Stomach (tissue), 9 donors: ENCODE data around the gene RWDD4. TPM values are rescaled to one million over a fixed set of nuclear protein-coding genes. Genes with fewer than 3 reads are reported as not detected.

Experiments
- DNase-seq, 2 donors: peaks; one replicate each; pipeline versions ENCODE4 v3.0.0 to v3.0.0-alpha.2; 2013 to 2019
- H3K27ac ChIP-seq, 5 donors: fragments of 200-600 bp in 4 of 5; sonication (generic) in 4 of 5; one replicate each; pipeline ENCODE4 v1.5.1; 2013 to 2019; ENCODE audit warnings: mild to moderate bottlenecking in 1 of 5, moderate library complexity in 1 of 5
- H3K27me3 ChIP-seq, 3 donors: fragments of 200-600 bp; sonication (generic); one replicate each; pipeline ENCODE4 v1.5.1; 2017 to 2019; ENCODE audit warnings: mixed run types in 1 of 3
- H3K36me3 ChIP-seq, 4 donors: fragments of 200-600 bp; sonication (generic); 1 replicate in 3 of 4; 2 replicates in 1 of 4; pipeline ENCODE4 v1.5.1; 2016 to 2019
- H3K4me1 ChIP-seq, 4 donors: fragments of 200-600 bp; sonication (generic); one replicate each; pipeline ENCODE4 v1.5.1; 2016 to 2019
- H3K4me3 ChIP-seq, 4 donors: fragments of 200-600 bp; sonication (generic) in 3 of 4; one replicate each; pipeline ENCODE4 v1.5.1; 2016 to 2019; ENCODE audit warnings: mild to moderate bottlenecking in 1 of 4
- H3K9me3 ChIP-seq, 4 donors: fragments of 200-600 bp; sonication (generic); one replicate each; pipeline ENCODE4 v1.5.1; 2016 to 2019
- CTCF ChIP-seq, 7 experiments: fragments of 450-650 bp in 4 of 7; fragments of 200-600 bp in 3 of 7; sonication (generic) in 3 of 7; IDR thresholded peaks; one replicate each; pipeline ENCODE4 v1.5.1; 2016 to 2019; ENCODE audit warnings: antibody characterized with exemption in 7 of 7, control low read depth in 2 of 7, mild to moderate bottlenecking in 1 of 7
- EP300 ChIP-seq: sonication (generic); formaldehyde crosslinking; IDR thresholded peaks from one replicate; pipeline ENCODE4 v1.6.1; 2017; ENCODE audit warnings: antibody characterized with exemption
- POLR2A ChIP-seq, 4 donors: fragments of 450-650 bp; IDR thresholded peaks; one replicate each; pipeline ENCODE4 v1.6.1; 2016; ENCODE audit warnings: antibody characterized with exemption in 4 of 4, control low read depth in 2 of 4, mild to moderate bottlenecking in 1 of 4, moderate library complexity in 1 of 4
- POLR2AphosphoS5 ChIP-seq, 3 donors: sonication (generic); formaldehyde crosslinking; IDR thresholded peaks; one replicate each; pipeline ENCODE4 v1.6.1; 2016; ENCODE audit warnings: antibody characterized with exemption in 3 of 3
- WGBS, 5 donors: extraction: QIAGEN DNeasy Blood & Tissue Kit in 3 of 5; methylation state at CpG; one replicate each; pipeline versions ENCODE4 v1.1.5 to v1.1.7; 2013 to 2018; 5-methylcytosine and 5-hydroxymethylcytosine counted together
- intact Hi-C: fragments of 100-400 bp; cut with DNase I; formaldehyde crosslinking; loops from one replicate; pipeline ENCODE4 v1.15.1; 2023; ENCODE audit warnings: low total_unique reads
- polyA plus RNA-seq, 3 donors: library from polyadenylated mRNA; stranded (reverse); fragments of 200-250 nt; gene quantifications; one replicate each; pipeline ENCODE4 v1.2.3, GENCODE V29; 2013
- total RNA-seq, 5 donors: library from RNA; depleted of rRNA; stranded (reverse); fragments of >200 nt; gene quantifications; one replicate each; pipeline versions ENCODE4 v1.1.0 to v1.2.3, GENCODE V29; 2014 to 2016
- donor health status: healthy with polysubstance abuse.
- donor health status: Bipolar disorder and iron deficiency.
- donor health status: healthy.

The RWDD4 gene
- total and polyA plus RNA-seq, 8 donors: 3.8 to 36.4 (median 12.9) TPM

GRCh38 chr4:183612329-183613250 is 46.4 kb downstream of the RWDD4 start:
- no peaks in the 10 kb centered on the region for H3K36me3 ChIP-seq
- WGBS, 5 donors: 83 to 92% (median 87%) methylated on average over 20 of the region's 20 CpGs
- DNase-seq: no peak
- no peaks in the 10 kb centered on the region for H3K9me3 ChIP-seq
- no peaks in the 10 kb centered on the region for H3K27me3 ChIP-seq
- no peaks in the 10 kb centered on the region for H3K4me1 ChIP-seq
- TF ChIP-seq POLR2AphosphoS5 (IDR thresholded peaks at IDR 0.05): no peak
- no peak for TF ChIP-seq POLR2A (IDR thresholded peaks at IDR 0.05)
- TF ChIP-seq CTCF (IDR thresholded peaks at IDR 0.05): no peak
- TF ChIP-seq EP300: no peak
- intact Hi-C loops: no loop called here
- H3K27ac ChIP-seq: no peak overlapping the region
- no peak overlapping the region for H3K4me3 ChIP-seq

GRCh38 chr4:183611210-183611830 is 47.7 kb downstream of the RWDD4 start:
- TF ChIP-seq EP300 (no peak), POLR2AphosphoS5 (IDR thresholded peaks at IDR 0.05) (no peak), POLR2A (IDR thresholded peaks at IDR 0.05) (no peak), CTCF (IDR thresholded peaks at IDR 0.05) (no peak)
- no peak for DNase-seq
- H3K36me3 ChIP-seq: no peaks in the 10 kb centered on the region
- H3K9me3 ChIP-seq: no peaks in the 10 kb centered on the region
- 80 to 89% (median 85%) methylated on average over 15 of the region's 15 CpGs for WGBS, 5 donors
- H3K4me3 ChIP-seq: no peak overlapping the region
- intact Hi-C loops: no loop called here
- H3K27me3 ChIP-seq: no peaks in the 10 kb centered on the region
- H3K4me1 ChIP-seq: no peaks in the 10 kb centered on the region
- no peak overlapping the region for H3K27ac ChIP-seq

GRCh38 chr4:183610613-183611012 is 48.4 kb downstream of the RWDD4 start:
- no peaks in the 10 kb centered on the region for H3K4me1 ChIP-seq
- intact Hi-C loops: no loop called here
- WGBS, 5 donors: 57 to 76% (median 60%) methylated on average over 7 of the region's 7 CpGs
- no peak overlapping the region for H3K4me3 ChIP-seq
- no peaks in the 10 kb centered on the region for H3K36me3 ChIP-seq
- TF ChIP-seq EP300 (no peak), CTCF (IDR thresholded peaks at IDR 0.05) (no peak), POLR2A (IDR thresholded peaks at IDR 0.05) (no peak), POLR2AphosphoS5 (IDR thresholded peaks at IDR 0.05) (no peak)
- DNase-seq: peak in 1 of 2 donors; percentile 16
- no peaks in the 10 kb centered on the region for H3K9me3 ChIP-seq
- H3K27ac ChIP-seq: no peak overlapping the region
- H3K27me3 ChIP-seq: no peaks in the 10 kb centered on the region

- Histone ChIP-seq H3K4me3 (no peak overlapping the region), H3K27me3 (no peaks in the 10 kb centered on the region), H3K4me1 (no peaks in the 10 kb centered on the region), H3K27ac (no peak overlapping the region), H3K36me3 (no peaks in the 10 kb centered on the region), H3K9me3 (no peaks in the 10 kb centered on the region)
- DNase-seq: no peak
- intact Hi-C loops: no loop called here
- whole genome bisulfite sequencing, 5 donors: 81 to 95% (median 91%) methylated on average over 2 of the region's 2 CpGs
- no peak for TF ChIP-seq CTCF (IDR thresholded peaks at IDR 0.05)
- no peak for TF ChIP-seq POLR2AphosphoS5 (IDR thresholded peaks at IDR 0.05)
- TF ChIP-seq POLR2A (IDR thresholded peaks at IDR 0.05): no peak
- no peak for TF ChIP-seq EP300
Observed at GRCh38 chr4:183610033-183610432, 49.0 kb downstream of the RWDD4 start.
